OCI-M2 (cell line): Measurements from ENCODE around the gene GAS2L2.
"Not testable (repeated sequence)": the region's sequence is repeated elsewhere in the genome, so short reads cannot be mapped to it uniquely, and the experiment has no call there.

Experiments used
- DNase-seq: peaks from one replicate; lab custom pipeline; 2025; ENCODE audit not compliant: unreplicated experiment; lab: John Stamatoyannopoulos, UW

Gene GAS2L2

GRCh38 chr17:35773679-35774425, 20.8 kb upstream of the GAS2L2 start:
- DNase-seq = no peak

- DNase-seq = no peak
Measured at GRCh38 chr17:35773129-35773528, 20.1 kb upstream of the GAS2L2 start.

- DNase-seq = no peak
Measured at GRCh38 chr17:35769895-35770486, 17.0 kb upstream of the GAS2L2 start.

- DNase-seq = no peak
Measured at GRCh38 chr17:35768797-35769196, 15.8 kb upstream of the GAS2L2 start.

- no peak for DNase-seq
Measured at GRCh38 chr17:35766903-35767510, 14.0 kb upstream of the GAS2L2 start.

GRCh38 chr17:35766489-35766877, 13.4 kb upstream of the GAS2L2 start:
- DNase-seq = no peak

GRCh38 chr17:35765756-35766488, 12.9 kb upstream of the GAS2L2 start:
- no peak for DNase-seq

GRCh38 chr17:35765086-35765710, 12.2 kb upstream of the GAS2L2 start:
- no peak for DNase-seq

- peak; percentile 51 for DNase-seq
Measured at GRCh38 chr17:35764123-35764991, 11.3 kb upstream of the GAS2L2 start.

GRCh38 chr17:35763767-35764122, 10.7 kb upstream of the GAS2L2 start:
- no peak for DNase-seq

- no peak for DNase-seq
Measured at GRCh38 chr17:35761601-35762000, 8.6 kb upstream of the GAS2L2 start.

- DNase-seq = no peak
Measured at GRCh38 chr17:35760587-35760986, 7.5 kb upstream of the GAS2L2 start, which contains the start of gene C17orf50. Gene C17orf50, plus strand, starts transcription at chr17:35760887. Its CDS starts 55 bp downstream, at chr17:35760942.

- no peak for DNase-seq
Measured at GRCh38 chr17:35757243-35757642, 4.2 kb upstream of the GAS2L2 start.

- no peak for DNase-seq
Measured at GRCh38 chr17:35752471-35752870, 568 bp downstream of the GAS2L2 start.

- DNase-seq = not testable (repeated sequence)
Measured at GRCh38 chr17:35751541-35751940, 1.5 kb downstream of the GAS2L2 start.

GRCh38 chr17:35750526-35751395, 2.3 kb downstream of the GAS2L2 start:
- DNase-seq = no peak

GRCh38 chr17:35749560-35750412, 3.3 kb downstream of the GAS2L2 start:
- no peak for DNase-seq

- no peak for DNase-seq
Measured at GRCh38 chr17:35748979-35749378, 4.1 kb downstream of the GAS2L2 start.
